GM19324 (cell line): ENCODE measurements around the gene FOXP1.
"Not testable (repeated sequence)": the region's sequence is repeated elsewhere in the genome, so short reads cannot be mapped to it uniquely, and the experiment has no call there.

Experiments
- ATAC-seq: cut with Tn5 transposase; IDR thresholded peaks from one replicate; pipeline ENCODE4 v1.9.1; 2021; ENCODE audit warnings: mild to moderate bottlenecking, moderate library complexity; ENCODE audit not compliant: unreplicated experiment, low FRiP score

Gene FOXP1

DNA sequence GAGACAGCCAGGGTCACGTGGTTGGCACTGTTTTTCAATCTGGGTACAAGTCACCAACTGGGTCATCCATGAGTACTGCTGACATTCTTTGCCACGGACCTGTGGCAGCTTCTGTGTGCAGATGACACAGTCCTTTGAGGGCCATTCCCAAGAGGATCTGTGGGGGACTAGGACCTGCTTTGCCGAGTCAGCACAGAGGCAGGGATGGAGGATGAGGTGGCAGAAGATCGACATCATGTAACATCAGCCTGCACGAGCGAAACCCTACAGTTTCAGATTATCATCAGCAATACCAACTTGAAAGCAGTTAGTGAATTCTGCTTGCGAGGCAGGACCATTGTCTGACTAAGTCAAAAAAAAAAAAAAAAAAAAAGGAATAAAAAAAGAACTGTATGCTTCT is 227.7 kb downstream of the FOXP1 start:
- ATAC-seq = no peak

DNA sequence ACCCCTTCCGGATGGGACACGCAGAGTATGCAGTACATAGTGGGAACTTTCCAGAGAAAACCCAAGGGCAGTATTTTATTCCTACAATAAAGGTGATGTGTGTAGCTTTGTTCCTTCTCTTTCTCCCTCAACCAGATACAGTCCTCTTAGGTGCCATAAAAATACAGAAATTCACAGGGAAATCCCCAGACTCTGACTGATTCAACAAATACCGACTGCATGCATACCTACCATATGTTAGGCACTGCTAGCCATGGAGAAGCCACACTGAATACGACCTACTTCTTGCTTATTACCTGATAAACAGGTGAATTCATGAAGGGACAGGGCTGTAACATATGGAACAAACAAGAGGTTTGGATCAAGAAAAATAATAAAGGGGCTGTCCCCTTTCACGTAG is 228.5 kb downstream of the FOXP1 start:
- no peak for ATAC-seq

DNA sequence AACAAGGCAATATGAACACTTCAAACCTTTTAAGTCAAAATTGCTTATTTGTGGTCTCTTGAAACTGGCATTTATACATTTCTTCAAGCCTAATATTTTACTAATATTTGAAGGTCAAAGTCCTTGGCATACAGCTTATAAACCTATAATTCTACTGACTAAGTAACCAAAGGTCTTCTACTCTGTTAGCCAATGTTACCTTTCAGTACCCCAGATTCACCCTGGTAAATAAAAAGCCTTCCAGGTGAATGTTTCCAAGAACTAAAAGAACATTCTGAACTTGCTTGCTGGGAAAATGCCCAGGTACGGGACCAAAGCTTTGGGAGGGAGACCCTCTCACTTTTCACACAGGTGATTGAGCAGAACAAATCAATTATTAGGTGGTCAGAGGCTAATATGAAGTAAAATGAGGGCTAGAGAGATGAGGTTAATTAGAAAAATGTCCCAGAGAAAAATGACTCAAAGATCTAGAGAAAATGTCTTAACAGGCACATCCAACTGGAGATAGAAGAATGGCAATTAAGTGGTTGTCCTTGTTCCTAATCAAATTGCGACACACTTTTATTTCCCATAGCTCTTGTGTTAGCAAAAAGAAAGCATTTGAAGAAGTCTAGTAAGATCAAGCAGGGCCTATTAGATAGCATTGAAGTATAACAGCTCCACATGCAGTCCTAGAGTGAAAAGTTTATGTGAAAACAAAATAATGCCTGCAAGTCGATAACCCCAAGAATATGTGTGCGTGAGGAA is 232.0 kb downstream of the FOXP1 start:
- ATAC-seq = no peak

GRCh38 chr3:71350998-71351397 is 232.5 kb downstream of the FOXP1 start:
- no peak for ATAC-seq

DNA sequence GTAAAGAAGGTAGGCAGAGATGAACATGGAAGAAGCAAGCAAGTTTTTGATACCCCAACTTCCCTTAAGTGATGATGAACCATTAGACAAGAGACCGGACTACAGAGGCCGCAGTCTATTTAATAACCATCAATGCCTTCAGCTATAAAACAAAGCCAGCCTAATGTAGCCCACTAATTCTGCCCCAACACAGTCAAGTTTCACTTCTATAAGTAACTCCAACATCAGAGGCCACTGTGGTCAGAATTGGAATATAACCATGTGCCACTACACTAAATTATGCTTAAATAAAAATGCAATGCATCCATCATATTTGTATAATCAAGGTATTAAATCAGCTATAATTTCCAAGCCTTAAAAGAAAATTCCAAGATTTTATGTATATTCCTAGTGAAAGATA is 234.7 kb downstream of the FOXP1 start:
- ATAC-seq = no peak

DNA sequence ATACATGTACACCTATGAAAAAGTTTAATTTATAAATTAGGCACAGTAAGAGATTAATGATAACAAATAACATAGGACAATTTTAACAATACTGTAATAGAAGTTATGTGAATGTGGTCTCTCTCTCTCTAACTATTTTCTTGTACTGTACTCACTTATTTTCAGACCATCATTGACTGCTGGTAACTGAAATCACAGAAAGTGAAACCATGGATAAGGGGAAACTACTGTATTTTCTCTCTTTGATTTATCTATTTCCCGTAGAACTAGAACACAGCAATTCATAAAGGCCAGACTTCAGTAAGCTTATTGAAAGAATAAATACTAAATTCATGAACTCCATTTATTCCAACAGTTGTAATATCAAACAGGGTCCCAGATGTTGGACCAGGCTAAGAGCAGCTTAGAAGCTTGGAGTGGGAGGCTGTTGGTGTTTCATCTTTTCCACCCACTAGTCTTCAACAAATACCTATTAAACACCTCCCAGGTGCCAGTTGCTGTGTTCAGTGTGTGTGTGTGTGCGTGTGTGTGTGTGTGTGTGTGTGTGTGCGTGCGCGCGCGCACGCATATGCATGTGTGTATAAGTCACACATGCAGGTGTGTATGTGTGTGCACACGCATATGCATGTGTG is 235.4 kb downstream of the FOXP1 start:
- no peak for ATAC-seq

- no peak for ATAC-seq
Observed at GRCh38 chr3:71346061-71346460, 237.5 kb downstream of the FOXP1 start.

DNA sequence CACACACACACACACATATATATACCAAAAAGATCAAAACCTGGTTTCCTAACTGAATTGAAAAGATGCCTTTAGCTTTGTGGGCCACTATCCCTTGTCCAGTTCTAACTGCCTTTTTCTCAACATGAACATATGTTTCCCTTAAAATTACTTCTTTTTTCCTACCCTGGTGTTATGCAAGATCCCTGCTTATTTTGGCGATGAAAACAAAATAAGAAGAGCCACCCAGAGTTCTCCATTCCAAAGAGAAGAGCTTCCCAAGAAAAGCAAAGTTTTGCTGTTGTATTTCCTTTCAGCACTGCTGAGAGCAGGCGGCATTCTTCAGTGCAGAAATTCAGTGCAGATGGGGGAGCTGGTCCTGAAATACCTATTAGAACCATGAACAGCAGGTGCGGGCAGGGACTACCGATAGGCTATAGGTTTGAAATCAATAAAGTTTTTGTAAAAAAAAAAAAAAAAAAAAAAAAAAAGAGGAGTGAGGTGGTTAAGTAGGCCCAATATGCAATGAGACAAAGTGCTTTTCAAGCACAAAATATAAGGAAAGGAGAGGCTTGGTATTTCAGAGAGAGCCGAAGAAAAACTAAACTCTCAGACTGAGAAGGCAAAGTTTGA is 238.0 kb downstream of the FOXP1 start:
- no peak for ATAC-seq

DNA sequence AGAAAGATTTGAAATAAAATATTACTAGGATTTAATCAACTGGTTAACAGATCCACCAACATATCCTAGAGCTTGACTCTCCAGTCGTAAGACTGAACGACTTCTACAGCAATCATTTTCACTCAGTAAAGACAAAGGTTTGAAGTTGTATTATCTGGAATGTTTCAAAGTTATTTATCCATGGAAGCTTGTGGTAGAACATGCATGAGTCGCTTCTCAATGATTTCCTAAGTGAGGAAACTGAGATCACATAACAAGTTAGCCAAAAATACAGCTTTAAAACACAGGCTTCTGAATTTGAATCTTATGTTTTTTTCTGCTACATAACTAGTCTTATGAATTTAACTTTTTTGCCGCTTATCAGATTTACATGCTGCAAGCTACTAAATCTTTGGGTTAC is 241.8 kb downstream of the FOXP1 start:
- ATAC-seq = no peak

DNA sequence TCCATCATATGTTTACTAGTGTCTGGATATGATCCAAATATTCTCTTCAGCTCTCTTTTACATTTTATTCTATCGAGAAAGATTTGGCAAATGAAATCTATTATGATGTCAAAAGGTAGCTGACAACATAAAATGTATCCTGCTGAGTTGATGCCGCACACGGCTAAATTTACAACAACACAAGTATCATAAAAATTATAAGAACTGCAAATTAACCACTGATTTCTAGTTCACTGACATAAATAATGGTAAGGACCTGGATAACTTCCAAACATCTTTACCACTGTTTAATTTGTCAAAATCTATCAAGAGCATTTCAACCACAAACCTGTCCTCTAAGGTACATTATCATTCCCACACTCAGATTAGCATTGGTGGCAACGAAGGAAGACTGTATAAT is 244.5 kb downstream of the FOXP1 start:
- no peak for ATAC-seq

GRCh38 chr3:71332813-71333212 is 250.7 kb downstream of the FOXP1 start:
- no peak for ATAC-seq

DNA sequence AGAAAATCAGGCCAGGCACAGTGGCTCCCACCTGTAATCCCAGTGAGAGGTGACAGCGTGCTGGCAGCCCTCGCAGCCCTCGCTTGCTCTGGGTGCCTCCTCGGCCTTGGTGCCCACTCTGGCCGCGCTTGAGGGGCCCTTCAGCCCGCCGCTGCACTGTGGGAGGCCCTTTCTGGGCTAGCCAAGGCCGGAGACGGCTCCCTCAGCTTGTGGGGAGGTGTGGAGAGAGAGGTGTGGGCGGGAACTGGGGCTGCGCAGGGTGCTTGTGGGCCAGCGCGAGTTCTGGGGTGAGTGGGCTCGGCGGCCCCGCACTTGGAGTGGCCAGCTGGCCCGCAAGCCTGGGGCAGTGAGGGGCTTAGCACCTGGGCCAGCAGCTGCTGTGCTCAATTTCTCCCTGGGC is 252.6 kb downstream of the FOXP1 start:
- no peak for ATAC-seq

DNA sequence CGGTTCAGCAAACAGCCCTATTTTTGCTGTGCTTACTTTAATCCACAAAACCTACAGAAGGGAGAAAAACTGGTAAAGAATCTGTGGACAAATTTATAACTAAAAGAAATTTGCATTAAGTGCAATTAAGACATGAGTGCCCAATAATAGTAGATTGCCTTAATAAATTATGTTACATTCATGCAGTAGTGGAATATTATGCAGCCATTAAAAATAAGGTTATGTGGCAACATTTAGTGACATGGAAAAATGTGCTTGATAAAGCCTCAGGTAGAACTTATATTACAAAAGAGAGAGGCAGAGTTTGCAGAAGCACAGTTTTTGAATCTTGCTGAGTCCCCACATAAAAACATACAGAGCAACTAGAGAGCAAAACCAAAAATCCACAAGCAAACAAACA is 253.0 kb downstream of the FOXP1 start:
- ATAC-seq = no peak

DNA sequence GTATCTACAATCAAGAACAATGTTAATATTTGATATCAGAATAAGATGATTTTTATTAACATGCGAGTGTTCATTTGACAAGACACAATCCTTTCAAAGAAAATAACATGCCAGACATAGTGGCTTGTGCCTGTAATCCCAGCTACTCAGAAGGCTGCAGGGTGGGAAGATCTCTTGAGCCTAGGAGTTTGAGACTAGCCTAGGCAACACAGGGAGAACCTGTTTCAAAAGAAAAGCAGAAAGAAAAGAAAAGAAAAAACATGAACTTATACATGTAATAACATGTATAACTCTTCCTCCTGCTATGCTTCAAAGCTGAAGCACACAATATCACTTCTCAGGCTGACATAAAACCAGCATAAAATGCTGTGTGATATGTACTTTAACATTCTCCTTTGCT is 253.7 kb downstream of the FOXP1 start:
- ATAC-seq = no peak

DNA sequence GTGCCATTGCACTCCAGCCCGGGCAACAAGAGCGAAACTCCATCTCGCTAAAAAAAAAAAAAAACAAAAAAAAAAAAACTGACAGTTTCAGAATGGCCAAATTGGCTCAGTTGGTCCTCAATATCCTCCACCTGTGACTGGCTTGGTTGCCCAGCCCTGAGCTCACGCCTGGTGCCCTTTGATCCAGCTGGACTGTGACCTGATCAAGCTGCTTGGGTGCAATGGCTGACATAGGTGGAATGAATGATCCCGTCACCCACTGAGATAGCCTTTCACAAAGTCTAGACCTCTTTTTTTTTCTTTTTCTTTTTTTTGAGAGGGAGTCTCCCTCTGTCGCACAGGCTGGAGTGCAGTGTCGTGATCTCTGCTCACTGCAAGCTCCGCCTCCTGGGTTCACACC is 254.6 kb downstream of the FOXP1 start:
- no peak for ATAC-seq

- ATAC-seq = no peak
Observed at GRCh38 chr3:71327936-71328335, 255.6 kb downstream of the FOXP1 start.

DNA sequence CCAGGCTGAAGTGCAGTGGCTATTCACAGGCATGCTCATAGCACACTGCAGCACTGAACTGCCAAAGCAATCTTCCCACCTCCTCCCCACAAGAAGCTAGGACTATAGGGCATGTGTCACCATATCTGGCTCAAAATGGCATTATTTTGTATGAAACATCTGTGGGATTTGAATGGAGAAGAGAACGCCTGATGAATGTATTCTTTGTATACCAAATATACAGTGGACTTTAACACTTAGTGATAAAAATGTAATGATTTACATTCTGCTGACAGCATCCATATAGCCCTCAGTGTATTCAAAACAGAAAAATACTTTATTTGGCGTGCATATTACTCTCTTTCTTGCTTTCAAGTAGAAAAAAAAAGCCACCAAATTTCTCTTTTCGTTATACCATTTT is 257.8 kb downstream of the FOXP1 start:
- ATAC-seq = no peak

- ATAC-seq = not testable (repeated sequence)
Observed at GRCh38 chr3:71324224-71324623, 259.3 kb downstream of the FOXP1 start.

GRCh38 chr3:71323558-71323957 is 260.0 kb downstream of the FOXP1 start:
- no peak for ATAC-seq

GRCh38 chr3:71322154-71322553 is 261.4 kb downstream of the FOXP1 start:
- no peak for ATAC-seq

GRCh38 chr3:71319771-71320170 is 263.8 kb downstream of the FOXP1 start:
- no peak for ATAC-seq

GRCh38 chr3:71318458-71318827 is 265.1 kb downstream of the FOXP1 start:
- ATAC-seq = no peak
